GM15510 (cell line): ENCODE data around the gene IL10RA.

Experiments used
- POLR2A ChIP-seq: IDR thresholded peaks from 3 replicates; pipeline ENCODE4 v1.6.1; 2011; ENCODE audit warnings: borderline replicate concordance; ENCODE audit not compliant: insufficient read length; ENCODE audit errors: extremely low read depth

The IL10RA gene

DNA sequence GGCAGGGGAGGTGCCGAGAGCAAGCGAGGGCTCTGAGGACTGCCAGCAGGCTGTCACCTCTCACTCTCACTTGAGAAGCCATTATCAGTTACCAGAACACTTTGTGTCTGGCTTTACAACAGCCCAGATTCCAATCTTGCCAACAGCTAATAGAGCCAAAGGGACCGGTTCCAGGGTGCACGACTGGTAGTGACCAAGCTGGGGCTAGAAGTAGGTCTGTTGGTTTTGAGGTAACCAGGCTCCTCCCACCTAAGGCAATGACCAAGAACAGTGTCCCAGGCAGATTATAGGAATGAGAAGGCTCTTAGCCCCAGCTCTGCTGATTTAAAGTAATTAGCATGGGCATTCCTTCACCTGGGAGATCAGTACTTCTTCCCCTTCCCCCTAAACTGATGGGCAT lies 7.2 kb upstream of the IL10RA start:
- TF ChIP-seq POLR2A: no peak

DNA sequence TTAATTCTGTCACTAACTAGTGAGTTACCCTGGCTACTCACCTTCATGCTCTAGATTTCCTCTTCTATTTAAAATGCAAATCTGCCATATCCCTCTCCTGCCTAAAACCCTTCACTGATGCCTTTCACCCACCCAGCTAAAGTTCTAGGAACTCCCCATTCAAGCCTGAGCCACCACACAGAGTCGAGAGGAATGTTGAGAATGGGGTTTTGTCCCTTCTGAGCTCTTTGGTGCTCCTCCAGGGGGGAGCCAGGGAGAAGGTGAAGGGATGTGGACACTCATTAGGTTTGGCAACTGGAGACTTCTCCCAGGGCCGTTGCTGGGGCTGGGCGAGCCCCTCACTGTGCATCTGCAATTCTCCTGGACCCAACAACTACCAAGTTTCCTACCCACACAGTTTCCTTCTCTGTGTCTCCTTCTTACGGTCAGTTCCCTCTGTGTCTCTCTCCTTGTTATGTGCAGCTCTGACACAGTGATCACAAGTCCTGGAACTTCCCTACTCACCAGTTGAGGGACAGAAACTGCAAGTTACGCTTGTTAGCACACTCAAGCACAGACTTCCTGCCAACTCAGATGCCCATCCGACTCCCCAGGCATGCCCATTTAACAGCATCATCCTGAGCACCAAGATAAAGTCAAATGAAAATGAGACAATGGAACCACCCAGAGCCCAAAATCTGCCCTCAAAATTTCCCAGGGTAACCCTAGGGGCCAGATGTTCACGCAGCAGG lies 6.5 kb upstream of the IL10RA start:
- no peak for TF ChIP-seq POLR2A

GRCh38 chr11:117980280-117980679 lies 5.9 kb upstream of the IL10RA start:
- no peak for TF ChIP-seq POLR2A

DNA sequence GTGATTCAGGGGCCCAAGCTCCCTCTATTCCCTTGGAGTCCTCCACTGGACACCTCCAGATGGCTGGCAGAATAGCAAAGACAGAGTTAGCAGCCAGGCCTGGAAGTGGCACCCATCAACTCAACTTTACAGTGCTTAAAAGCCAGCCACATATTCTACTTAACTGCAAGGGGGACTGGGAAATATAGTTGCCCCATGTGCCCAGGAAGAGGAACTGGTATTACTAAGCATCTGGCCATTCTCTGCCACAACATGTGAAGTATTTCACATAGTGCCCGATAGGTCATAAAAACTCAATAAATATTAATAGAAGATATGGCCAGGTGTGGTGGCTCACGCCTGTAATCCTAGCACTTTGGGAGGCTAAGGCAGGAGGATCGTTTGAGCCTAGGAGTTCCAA lies 5.5 kb upstream of the IL10RA start:
- TF ChIP-seq POLR2A: no peak

DNA sequence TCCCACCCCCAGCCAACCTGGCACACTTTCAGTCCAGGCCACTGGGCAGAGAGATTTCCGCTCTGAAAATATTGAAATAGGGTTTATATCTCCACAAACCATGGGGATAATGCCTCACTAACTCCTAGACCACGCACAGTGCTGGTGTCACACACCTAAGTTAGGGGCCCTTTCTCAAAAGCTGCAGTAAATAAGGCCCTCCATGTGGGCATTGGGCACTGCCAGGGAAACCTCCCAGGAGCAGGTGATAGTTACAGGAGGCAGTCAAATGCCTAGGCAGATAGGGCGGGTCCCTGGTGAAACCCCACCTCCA lies 3.1 kb upstream of the IL10RA start:
- TF ChIP-seq POLR2A: no peak

GRCh38 chr11:117984476-117984875 lies 1.7 kb upstream of the IL10RA start:
- no peak for TF ChIP-seq POLR2A

DNA sequence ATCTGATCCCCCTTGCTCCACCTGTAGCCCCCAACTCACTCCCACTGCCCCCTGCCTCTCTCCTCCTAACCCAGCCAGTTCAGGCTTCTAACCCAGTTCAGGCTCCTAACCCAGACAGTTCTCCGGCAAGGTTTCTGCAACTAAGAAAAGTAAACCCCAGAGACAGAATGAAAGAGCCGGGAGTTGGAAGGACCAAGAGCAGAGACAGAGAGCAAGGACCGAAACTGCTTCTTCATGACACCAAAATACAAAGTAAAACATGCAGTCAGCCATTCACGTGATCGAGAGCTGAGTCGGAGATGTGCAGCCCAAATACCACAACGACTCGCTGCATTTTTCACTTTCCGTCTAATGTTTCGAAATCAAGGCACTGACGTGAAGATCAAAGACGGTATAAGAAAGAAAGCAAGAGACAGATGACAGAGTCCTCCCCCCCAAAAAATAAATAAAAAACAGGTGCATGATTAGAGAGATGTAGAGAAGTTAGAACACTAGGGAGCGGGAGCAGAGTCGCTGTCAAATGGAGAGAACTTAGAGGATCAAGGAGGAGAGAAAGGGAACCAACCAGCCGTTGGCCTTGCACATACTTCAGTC lies 884 bp downstream of the IL10RA start:
- TF ChIP-seq POLR2A: no peak

- no peak for TF ChIP-seq POLR2A
These were observed 3.3 kb downstream of the IL10RA start for GRCh38 chr11:117989351-117990102.

DNA sequence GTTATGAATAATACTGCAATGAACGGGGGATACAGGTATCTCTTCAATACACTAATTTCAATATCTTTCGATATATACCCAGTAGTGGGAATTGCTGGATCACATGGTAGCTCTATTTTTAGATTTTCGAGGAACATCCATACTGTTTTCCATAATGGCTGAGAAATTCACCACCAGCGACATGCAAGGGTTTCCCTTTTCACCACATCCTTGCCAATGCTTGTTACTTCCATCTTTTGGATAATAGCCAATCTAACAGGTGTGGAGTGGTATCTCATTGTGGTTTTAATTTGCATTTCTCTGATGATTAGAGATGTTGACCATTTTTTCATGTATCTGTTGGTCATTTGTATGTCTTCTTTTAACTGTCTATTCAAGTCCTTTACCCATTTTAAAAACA lies 5.9 kb downstream of the IL10RA start:
- TF ChIP-seq POLR2A: no peak

- no peak for TF ChIP-seq POLR2A
These were observed 6.4 kb downstream of the IL10RA start for GRCh38 chr11:117992620-117993019.

- TF ChIP-seq POLR2A: no peak
These were observed 8.0 kb downstream of the IL10RA start for GRCh38 chr11:117993988-117994745.

GRCh38 chr11:117995472-117995871 lies 9.3 kb downstream of the IL10RA start:
- TF ChIP-seq POLR2A: no peak

DNA sequence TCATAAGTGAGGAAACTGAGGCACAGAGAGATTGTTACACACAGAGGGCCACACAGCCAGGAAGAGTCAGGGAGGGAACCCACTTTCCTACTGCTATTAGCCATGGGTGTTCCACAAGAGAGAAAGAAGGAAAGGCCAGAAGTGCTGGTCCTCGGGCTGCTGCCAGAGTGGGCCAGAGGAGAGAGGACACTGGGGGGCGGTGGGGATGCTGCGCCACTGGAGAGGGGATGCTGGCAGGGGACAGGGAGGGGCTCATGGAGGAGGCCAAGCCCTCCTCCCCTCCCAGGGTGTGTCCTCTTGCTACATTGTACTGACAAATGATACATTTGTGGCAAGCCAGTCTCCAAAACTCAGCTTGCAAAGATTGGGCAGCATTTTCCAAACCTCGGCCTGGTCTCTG lies 9.9 kb downstream of the IL10RA start:
- no peak for TF ChIP-seq POLR2A

GRCh38 chr11:117997406-117997805 lies 11.2 kb downstream of the IL10RA start:
- TF ChIP-seq POLR2A: no peak
